SIG-M5 treated with dmso at 0.1 percent for 504 hours (cell line): Measurements from ENCODE around the gene XKRX.

Experiments used
- DNase-seq: peaks from one replicate; lab custom pipeline; 2025; ENCODE audit not compliant: unreplicated experiment; lab: John Stamatoyannopoulos, UW

The XKRX gene

GRCh38 chrX:100928660-100929613, at the start of gene XKRX:
Gene XKRX (minus strand): TSS chrX:100928917. CDS start chrX:100928304, 613 bp downstream.
- DNase-seq: no peak

GRCh38 chrX:100976211-100976610, 47.5 kb upstream of the XKRX start:
- DNase-seq: no peak

- no peak for DNase-seq
Measured at GRCh38 chrX:100975212-100975611, 46.5 kb upstream of the XKRX start.

GRCh38 chrX:100973411-100973810, 44.7 kb upstream of the XKRX start:
- DNase-seq: no peak

- no peak for DNase-seq
Measured at GRCh38 chrX:100969936-100970335, 41.2 kb upstream of the XKRX start.

- no peak for DNase-seq
Measured at GRCh38 chrX:100969408-100969807, 40.7 kb upstream of the XKRX start, which contains the start of gene ARL13A. Gene ARL13A (plus strand): TSS chrX:100969708. CDS start chrX:100973690, 3,982 bp downstream.

- no peak for DNase-seq
Measured at GRCh38 chrX:100964362-100964761, 35.6 kb upstream of the XKRX start.

- no peak for DNase-seq
Measured at GRCh38 chrX:100962811-100963210, 34.1 kb upstream of the XKRX start.

- no peak for DNase-seq
Measured at GRCh38 chrX:100948557-100948956, 19.8 kb upstream of the XKRX start.

- DNase-seq: no peak
Measured at GRCh38 chrX:100946299-100946927, 17.7 kb upstream of the XKRX start.

GRCh38 chrX:100944601-100945000, 15.9 kb upstream of the XKRX start:
- no peak for DNase-seq

- no peak for DNase-seq
Measured at GRCh38 chrX:100939333-100939732, 10.6 kb upstream of the XKRX start.

- DNase-seq: no peak
Measured at GRCh38 chrX:100935767-100936166, 7.0 kb upstream of the XKRX start.

- DNase-seq: no peak
Measured at GRCh38 chrX:100931925-100932285, 3.2 kb upstream of the XKRX start.

- no peak for DNase-seq
Measured at GRCh38 chrX:100931218-100931924, 2.7 kb upstream of the XKRX start.

- DNase-seq: no peak
Measured at GRCh38 chrX:100926453-100926852, 2.3 kb downstream of the XKRX start.

- no peak for DNase-seq
Measured at GRCh38 chrX:100924375-100924774, 4.3 kb downstream of the XKRX start.

- DNase-seq: no peak
Measured at GRCh38 chrX:100915562-100915961, 13.2 kb downstream of the XKRX start.

GRCh38 chrX:100913111-100913510, 15.6 kb downstream of the XKRX start:
- no peak for DNase-seq

- DNase-seq: no peak
Measured at GRCh38 chrX:100911731-100912130, 17.0 kb downstream of the XKRX start.

GRCh38 chrX:100905620-100906019, 23.1 kb downstream of the XKRX start:
- DNase-seq: no peak

GRCh38 chrX:100904433-100904832, 24.3 kb downstream of the XKRX start:
- DNase-seq: no peak
